Astrocyte (in vitro differentiated cells and primary cell): ENCODE measurements around the gene CD79A.

Experiments
- CTCF ChIP-seq: IDR thresholded peaks from 2 replicates; pipeline ENCODE4 v1.5.1; 2011; ENCODE audit warnings: low read depth, mild to moderate bottlenecking, inconsistent platforms, low read length, moderate library complexity; ENCODE audit not compliant: insufficient read depth
- EZH2 ChIP-seq: IDR thresholded peaks from 2 replicates; pipeline ENCODE4 v1.6.1; 2012; ENCODE audit warnings: mild to moderate bottlenecking, low read length, inconsistent platforms; ENCODE audit not compliant: insufficient read depth

- TF ChIP-seq CTCF (no peak), EZH2 (no peak)
Observed at GRCh38 chr19:41868120-41868988, 8.7 kb upstream of the CD79A start.
